IMR-90 (cell line): ENCODE data around the gene CD99L2.

Experiments used
- CHD1 ChIP-seq: IDR thresholded peaks from 2 replicates; pipeline ENCODE4 v1.6.1; 2012; ENCODE audit warnings: low read depth, low read length, improper control_type of control experiment
- POLR2A ChIP-seq: IDR thresholded peaks from 2 replicates; pipeline ENCODE4 v1.6.1; 2012; ENCODE audit warnings: mild to moderate bottlenecking, low read depth, low read length
- RFX5 ChIP-seq: IDR thresholded peaks from 2 replicates; pipeline ENCODE4 v1.8.0; 2012; ENCODE audit warnings: low read depth, mild to moderate bottlenecking, low read length, moderate library complexity
- TF ChIP-seq, protein P1 (sequence below): conservative IDR thresholded peaks from 2 replicates; pipeline ENCODE4 v1.5.1; 2012; ENCODE audit warnings: mild to moderate bottlenecking, low read depth, low read length, improper control_type of control experiment

GRCh38 chrX:150929058-150929457, 30.6 kb upstream of the CD99L2 start:
- TF ChIP-seq, protein P1, sequence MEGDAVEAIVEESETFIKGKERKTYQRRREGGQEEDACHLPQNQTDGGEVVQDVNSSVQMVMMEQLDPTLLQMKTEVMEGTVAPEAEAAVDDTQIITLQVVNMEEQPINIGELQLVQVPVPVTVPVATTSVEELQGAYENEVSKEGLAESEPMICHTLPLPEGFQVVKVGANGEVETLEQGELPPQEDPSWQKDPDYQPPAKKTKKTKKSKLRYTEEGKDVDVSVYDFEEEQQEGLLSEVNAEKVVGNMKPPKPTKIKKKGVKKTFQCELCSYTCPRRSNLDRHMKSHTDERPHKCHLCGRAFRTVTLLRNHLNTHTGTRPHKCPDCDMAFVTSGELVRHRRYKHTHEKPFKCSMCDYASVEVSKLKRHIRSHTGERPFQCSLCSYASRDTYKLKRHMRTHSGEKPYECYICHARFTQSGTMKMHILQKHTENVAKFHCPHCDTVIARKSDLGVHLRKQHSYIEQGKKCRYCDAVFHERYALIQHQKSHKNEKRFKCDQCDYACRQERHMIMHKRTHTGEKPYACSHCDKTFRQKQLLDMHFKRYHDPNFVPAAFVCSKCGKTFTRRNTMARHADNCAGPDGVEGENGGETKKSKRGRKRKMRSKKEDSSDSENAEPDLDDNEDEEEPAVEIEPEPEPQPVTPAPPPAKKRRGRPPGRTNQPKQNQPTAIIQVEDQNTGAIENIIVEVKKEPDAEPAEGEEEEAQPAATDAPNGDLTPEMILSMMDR: no peak
- TF ChIP-seq RFX5 (no peak), CHD1 (no peak), POLR2A (no peak)
